Measurements from ENCODE around the gene MYO3B. TPM values are rescaled to one million over a fixed set of nuclear protein-coding genes. Genes with fewer than 3 reads are reported as not detected.

The MYO3B gene
- total RNA-seq, 2 experiments from 2014 or later, result not detected

- Histone ChIP-seq H3K9me2 (ENCODE audit: insufficient read depth, low read length) (no peaks in the 10 kb centered on the region), H3K9me3 (ENCODE audit: low read length) (no peaks in the 10 kb centered on the region), H3K36me3 (ENCODE audit: insufficient read depth, low read length) (no peaks in the 10 kb centered on the region), H3K27ac (ENCODE audit: low read depth, low read length, poor library complexity, severe bottlenecking) (no peak overlapping the region), H2AFZ (ENCODE audit: low read length) (peak overlapping the region; percentile 56; the same call in 1 of the 2 replicates), H3K79me2 (ENCODE audit: insufficient read depth, low read depth, low read length) (no peaks in the 10 kb centered on the region), H3K4me2 (ENCODE audit: low read length) (peak overlapping the region; percentile 58; the same call in 1 of the 2 replicates), H3K4me3 (ENCODE audit: low read depth, low read length, poor library complexity, severe bottlenecking) (no peak overlapping the region), H3K4me1 (ENCODE audit: insufficient read depth, low read length, poor library complexity, severe bottlenecking) (peaks cover 66% of the 10 kb centered on the region), H4K20me1 (ENCODE audit: insufficient read depth, low read length) (no peaks in the 10 kb centered on the region)
- POLR2A ChIA-PET, result no interaction called here
- TF ChIP-seq CTCF (conservative IDR thresholded peaks at IDR 0.05; ENCODE audit: low read length), result no peak
- TF ChIP-seq EZH2phosphoT487 (IDR thresholded peaks at IDR 0.05; ENCODE audit: borderline replicate concordance, low read depth, low read length), result no peak
- BruUV-seq (replicated peaks), result no TSS peak
- CTCF ChIA-PET (ENCODE audit: unreplicated experiment), result no interaction called here
- DNase-seq (ENCODE audit: low spot score), result no peak
- intact Hi-C loops (cut with micrococcal nuclease; ENCODE audit: unreplicated experiment), result no loop called here
Observed at GRCh38 chr2:170353723-170354122, 175.8 kb downstream of the MYO3B start.

GRCh38 chr2:170354388-170354787 is 176.4 kb downstream of the MYO3B start:
- DNase-seq (ENCODE audit: low spot score), result no peak
- peak overlapping the region; percentile 56 for H2AFZ ChIP-seq (ENCODE audit: low read length)
- no peak overlapping the region for H3K4me3 ChIP-seq (ENCODE audit: low read depth, low read length, poor library complexity, severe bottlenecking)

More at GRCh38 chr2:170354388-170354787, 176.4 kb downstream of the MYO3B start:
- TF ChIP-seq EZH2phosphoT487 (IDR thresholded peaks at IDR 0.05; ENCODE audit: borderline replicate concordance, low read depth, low read length) (no peak), CTCF (conservative IDR thresholded peaks at IDR 0.05; ENCODE audit: low read length) (no peak)
- ChIA-PET POLR2A (interaction anchor here (0.6 to 1.8 kb wide), 3 partner anchors 13 to 1198 kb away, joined by 3 to 8 read pairs (median 6); no protein-coding TSS in a partner anchor), CTCF (ENCODE audit: unreplicated experiment) (no interaction called here)
- peaks cover 61% of the 10 kb centered on the region for H3K4me1 ChIP-seq (ENCODE audit: insufficient read depth, low read length, poor library complexity, severe bottlenecking)
- H3K36me3 ChIP-seq (ENCODE audit: insufficient read depth, low read length), result no peaks in the 10 kb centered on the region
- peak overlapping the region; percentile 46 for H3K27ac ChIP-seq (ENCODE audit: low read depth, low read length, poor library complexity, severe bottlenecking)
- peak overlapping the region; percentile 58 for H3K4me2 ChIP-seq (ENCODE audit: low read length)
- no TSS peak for BruUV-seq (replicated peaks)
- H3K9me2 ChIP-seq (ENCODE audit: insufficient read depth, low read length), result no peaks in the 10 kb centered on the region
- intact Hi-C loops (cut with micrococcal nuclease; ENCODE audit: unreplicated experiment), result no loop called here
- H4K20me1 ChIP-seq (ENCODE audit: insufficient read depth, low read length), result no peaks in the 10 kb centered on the region
- no peaks in the 10 kb centered on the region for H3K9me3 ChIP-seq (ENCODE audit: low read length)
- H3K79me2 ChIP-seq (ENCODE audit: insufficient read depth, low read depth, low read length), result no peaks in the 10 kb centered on the region
